Germinal center (tissue), 1 donor: ENCODE data around the gene ARL10.

Experiments used
- DNase-seq: peaks from one replicate; pipeline ENCODE4 v3.0.0; 2012; ENCODE audit warnings: mixed read lengths, low spot score

Gene ARL10

DNA sequence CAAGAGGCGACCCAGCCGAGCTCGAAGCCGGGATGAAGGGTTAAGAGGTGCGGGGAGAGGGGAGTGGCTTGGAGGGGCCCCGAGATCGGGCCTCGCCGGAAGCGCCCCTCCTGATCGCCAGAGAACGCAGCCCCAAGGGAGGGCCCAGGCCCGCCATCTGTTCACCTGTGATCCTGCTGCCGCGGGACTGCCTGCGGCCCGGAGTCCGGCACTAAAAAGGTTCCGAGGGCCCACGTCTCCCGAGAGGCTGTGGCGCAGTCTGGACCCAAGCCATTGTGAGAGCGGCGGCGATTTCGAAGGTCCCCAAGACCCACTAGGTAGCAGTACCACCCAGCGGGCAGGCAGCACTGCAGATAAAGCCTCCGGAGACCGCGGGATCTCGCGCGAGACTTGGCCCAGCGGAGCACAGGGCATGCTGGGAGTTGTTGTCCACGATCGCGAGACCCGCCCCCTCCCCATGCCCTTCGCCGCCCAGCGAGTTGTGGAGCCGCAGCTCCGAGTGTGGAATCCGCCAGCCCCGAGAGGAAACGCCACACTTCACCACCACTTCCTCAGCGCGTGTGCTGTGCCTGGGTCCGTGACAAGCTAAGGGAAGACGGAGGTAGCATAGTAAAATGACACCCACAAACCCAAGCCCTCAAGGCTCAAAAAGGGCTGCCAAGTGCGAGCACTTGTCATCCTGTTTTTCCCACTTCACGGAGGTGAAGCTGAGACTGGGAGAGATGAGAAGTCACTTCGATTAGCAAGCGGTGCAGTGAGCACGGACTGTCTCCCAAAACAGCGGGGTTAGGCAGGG, 3.7 kb upstream of the ARL10 start, which contains the start of gene KIAA1191:
Gene KIAA1191, minus strand, starts transcription at position 328 of the 796 bp plus-strand sequence. CDS start 2,256 bp downstream, outside the sequence.
- DNase-seq, result peak; percentile 85

DNA sequence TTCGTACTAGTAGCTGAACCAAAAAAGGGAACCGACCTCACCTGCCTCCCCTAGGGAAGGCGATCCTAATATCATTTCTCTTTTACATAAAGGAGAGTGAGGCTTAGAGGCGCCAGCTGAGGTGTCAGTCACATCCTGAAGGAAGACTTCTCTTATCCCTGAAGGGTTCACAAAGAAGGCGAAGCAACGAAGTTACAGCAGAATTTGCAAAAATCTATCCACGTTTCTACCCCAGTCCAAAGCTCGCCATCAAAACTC, 3.1 kb upstream of the ARL10 start:
- DNase-seq, result peak; percentile 51

DNA sequence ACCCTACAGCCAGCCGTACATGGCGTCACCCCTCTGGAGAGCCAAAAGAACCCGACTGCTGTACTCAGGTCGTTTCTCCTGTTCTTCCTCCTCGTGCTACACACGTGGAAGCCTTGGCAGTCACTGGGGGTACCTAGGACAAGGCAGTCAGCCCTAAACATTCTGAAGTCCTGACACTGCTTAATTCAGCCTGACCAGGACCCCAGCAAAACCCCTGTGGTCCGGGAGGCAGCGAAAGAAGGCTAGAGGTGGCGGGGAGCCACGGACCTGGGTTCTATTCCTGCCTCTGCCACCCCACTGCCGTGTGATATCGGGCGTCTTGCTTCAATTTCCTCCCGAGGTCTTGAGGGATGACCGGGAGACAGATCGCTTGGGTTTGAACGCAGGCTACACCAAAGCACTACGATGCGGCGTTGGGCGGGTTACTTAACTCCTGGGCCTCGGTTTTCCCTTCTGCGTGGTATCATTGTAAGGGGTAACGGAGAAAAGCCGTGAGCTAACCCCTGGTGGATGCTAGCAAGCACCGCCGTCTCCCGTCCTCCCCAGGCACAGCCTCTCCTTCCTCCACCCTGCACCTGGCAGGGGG, 429 bp upstream of the ARL10 start:
- no peak for DNase-seq

DNA sequence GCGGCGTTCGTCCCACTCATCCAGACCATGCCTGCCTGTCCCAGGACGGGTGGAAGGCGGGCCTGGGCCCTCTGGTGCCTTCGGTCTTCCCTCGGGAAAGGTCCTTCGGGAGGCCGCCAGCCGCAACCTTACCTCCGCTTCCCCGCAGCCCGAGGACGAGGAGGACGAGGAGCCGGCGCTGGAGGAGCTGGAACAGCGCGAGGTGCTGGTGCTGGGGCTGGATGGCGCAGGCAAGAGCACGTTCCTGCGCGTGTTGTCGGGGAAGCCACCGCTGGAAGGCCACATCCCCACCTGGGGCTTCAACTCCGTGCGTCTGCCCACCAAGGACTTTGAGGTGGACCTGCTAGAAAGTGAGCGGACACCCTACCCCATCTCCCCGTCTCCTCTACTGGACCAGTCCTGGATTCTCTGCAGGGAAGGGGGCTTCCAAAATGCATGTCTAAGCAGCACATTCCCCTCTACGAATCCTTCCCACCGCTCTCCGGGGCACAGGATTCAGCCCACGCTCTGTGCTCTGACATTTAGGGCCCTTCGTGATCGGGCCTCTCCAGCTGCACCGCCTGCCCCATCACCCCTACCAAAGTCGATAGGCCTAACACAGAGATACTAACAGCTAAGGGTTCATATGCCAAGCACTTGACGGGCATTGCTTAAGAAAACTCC, 1.1 kb downstream of the ARL10 start:
- no peak for DNase-seq

DNA sequence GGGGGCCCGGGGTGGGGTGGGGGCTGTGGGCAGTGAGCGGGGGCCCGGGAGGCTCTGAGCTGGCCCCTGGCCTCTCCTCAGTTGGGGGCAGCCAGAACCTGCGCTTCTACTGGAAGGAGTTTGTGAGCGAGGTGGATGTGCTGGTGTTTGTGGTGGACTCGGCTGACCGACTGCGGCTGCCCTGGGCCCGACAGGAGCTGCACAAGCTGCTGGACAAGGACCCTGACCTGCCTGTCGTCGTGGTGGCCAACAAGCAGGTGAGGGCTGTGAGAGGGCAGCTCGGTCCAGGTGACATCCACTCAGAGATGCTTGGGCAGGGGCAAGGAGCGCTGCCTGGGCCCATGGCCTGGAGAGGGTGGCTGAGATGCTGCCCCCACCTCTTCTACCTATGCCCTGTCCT, 3.4 kb downstream of the ARL10 start:
- DNase-seq, result no peak

DNA sequence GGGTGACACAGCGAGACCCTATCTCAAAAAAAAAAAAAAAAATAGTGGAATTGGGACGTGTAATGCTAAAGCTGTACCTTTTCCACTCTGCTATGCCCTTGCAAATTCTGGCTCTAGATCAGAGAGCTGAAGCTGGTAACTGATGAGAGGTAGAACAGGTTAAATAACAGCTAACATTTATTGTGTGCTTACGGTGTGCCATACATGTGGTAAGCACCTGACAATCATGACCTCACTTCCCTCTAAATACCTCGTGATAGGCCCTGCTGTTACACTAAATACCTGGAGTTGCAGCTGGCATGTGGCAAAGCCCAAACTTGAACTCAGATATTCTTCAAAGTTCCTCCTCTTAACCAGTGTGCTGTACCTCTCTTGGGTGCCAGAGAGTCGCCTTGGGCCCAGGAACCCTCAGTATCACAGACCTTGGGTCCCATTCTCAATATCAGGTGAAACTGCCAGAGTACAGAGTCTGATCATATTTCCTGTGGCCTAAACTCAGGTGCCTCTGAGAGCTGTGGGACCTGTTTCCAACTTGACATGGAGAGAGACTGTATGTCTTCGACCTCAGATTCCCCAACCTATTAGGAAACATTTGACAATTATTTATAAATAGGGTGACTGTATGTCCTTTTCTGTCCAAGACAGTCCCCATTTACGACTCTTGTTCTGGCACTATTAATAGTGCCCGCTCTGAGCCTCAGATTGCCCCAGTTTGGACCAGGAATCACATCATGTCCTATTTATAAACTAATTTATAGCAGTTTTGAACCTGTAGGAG, 4.8 kb downstream of the ARL10 start:
- no peak for DNase-seq

DNA sequence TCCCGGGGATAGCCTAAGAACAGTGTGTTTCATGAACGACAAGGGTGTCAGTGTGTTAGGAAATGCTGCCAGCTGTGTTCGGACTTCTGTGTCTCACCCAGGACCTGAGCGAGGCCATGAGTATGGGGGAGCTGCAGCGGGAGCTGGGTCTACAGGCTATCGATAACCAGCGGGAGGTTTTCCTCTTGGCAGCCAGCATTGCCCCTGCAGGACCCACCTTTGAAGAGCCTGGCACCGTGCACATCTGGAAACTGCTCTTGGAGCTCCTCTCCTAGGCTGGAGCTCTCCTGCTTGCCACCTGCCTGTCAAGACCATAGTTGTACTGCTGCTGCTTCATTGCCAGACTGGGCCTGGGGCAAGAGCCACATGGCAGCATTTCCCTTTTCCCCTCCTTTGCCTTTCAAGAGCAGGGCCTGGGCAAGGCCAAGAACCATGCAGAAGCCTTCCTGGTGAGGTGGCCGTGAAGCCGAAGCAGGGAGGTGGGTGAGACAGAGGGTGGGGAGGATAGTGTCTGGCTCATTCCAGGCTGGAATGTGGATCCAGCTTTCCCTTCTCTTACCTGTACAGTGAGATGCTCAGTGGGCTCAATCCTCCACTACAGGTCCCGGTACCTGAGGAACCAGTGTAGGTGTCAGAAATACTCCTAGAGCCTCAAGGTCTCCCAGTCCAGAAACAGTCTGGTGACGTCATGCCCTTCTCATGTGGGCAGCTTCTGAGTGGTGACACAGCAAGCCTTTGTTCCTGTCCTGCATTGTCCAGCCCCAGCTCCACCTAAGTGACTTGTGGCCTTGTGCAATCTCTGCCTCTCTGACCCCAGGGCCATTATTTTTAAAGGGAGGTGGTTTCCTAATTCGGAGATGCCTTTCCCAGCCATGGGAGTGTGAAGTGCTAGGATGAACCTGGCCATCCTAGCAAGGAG, 6.6 kb downstream of the ARL10 start:
- DNase-seq, result no peak

DNA sequence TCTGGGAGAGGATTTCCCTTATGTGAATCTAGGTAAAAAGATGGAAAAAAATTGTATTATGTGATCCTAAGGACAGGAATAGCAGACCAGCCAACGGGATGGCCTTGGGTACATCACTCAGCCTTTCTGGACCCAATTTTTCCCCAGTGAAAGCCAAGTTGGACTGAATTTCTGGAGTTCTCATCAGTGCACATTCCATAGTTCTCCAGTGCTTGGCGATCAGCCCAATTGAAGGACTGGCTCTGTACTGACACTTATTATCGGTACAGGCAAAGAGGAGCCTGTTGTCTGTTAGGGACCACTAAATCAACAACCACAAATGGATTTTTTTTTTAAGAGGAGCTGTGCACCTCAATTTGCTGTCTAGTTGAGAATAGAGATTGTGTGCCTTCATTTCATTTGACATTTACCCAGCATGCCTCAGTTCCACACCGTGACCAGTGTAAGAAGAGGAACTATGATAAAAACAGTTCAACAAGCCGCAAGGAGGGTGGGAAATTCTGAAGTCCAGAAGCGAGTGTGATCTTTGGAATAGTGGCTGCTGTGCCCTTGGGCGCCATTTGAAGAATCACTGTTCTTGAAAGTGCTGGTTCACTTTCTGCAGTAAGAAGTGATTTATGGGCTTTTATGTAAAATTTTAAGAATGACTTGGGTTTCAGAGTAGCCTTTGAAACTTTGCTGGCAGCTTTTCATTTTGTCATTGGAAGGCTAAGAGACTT, 8.0 kb downstream of the ARL10 start:
- DNase-seq, result peak; percentile 26

DNA sequence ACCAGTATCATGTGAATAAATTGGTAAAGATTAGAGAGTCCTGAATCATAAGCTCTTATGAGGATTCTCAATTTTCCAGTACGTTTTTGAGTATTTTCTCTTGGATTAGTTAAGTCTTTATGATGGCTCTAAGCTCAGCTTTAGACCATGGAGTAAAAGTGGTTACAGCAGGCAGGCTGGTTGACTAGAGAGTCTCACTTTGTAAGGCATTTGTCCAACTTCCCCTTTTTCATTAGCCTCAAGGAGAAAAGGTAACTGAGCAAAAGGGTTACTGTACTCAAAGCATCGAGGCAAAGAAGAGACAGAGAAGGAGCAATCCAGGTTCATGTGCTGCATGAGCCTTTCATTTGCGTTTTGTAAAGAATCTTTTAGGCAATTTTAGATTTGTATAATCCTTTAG, 14.6 kb downstream of the ARL10 start:
- peak; percentile 23 for DNase-seq

DNA sequence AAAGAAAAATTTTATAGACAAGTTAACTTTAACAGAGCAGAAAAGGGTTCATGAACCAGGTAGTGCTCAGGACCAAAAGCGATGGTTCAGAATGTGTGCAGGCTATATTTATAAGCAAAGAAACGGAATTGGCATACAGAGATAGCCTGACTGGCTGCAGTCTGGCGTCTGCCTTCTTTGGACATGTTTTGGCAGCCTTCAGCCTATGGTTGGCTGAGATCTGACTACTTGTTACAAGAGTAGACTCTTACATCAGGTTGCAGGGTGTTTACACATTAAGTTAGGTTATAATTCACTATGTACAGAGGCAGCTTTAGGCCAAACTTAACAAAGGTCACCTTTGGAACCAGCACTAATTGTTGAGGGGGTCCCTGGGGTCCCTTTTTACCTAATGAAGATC, 16.1 kb downstream of the ARL10 start:
- DNase-seq, result no peak

DNA sequence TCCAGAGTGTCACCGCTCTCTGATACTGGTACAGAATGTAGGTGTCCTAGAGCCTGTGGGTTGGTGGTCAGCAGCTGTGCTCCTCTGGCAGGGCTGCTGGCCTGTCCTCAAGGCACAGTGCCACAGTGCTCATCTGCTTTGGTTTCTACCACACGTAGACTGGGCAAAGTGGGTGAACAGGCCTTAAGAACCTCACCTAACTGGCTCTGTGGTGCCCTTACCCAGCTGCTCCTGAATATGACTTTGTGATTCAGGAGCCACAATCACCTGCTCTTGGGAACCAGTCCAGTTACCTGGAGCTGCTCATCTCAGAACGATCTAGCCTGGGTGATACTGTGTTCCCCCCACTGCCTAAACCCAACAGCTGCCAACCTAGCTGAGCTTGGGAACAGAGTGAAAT, 16.7 kb downstream of the ARL10 start:
- DNase-seq, result no peak

DNA sequence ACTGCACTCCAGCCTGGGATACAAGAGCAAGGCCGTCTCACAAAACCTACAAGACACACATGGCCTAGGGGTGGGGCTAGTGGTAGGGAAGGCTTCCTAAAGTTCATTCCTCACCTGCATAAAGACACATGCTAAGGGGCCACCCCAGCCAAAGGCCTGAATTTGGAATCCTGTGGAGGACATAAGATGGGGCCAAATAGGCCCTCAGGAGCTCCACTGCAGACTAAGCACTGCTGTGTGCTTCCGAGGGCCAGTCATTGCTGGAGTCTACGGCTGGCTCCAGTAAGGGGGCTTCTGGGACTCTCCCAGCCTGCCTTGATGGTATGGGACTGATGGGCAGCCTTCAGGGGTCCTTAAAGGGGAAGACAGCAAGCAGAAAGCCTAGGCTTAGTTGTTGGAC, 17.4 kb downstream of the ARL10 start:
- no peak for DNase-seq

DNA sequence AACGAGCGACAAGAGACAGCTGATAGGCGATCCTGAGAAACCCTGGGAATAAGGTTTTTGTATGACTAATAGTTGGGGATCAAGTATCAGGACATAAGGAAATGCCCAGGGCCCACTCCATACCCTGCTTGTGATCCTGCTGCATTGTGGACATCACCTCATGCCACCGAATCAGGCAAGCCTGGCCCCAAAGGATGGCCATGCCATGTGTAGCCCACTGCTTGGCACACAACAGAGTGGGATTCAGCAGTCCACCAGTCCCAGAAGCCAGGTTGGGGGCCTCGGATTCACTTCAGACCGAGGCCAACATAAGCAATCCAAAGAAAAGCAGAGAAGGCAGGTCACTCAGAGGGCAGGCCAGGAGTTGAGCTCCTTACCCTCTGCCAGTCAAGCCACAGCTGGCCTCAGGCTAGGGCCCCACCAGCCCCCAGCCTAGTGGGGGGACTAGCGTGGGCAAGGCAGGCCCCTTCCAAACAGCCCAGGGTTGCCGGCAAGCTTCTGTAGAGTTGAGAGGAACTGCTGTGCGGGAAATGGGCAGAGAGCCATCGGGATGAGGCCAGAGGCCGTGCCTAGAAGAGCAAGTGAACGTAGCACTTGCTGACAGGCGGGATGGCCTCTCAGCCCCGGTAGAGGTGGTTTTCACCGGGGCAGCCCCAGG, 18.1 kb downstream of the ARL10 start:
- DNase-seq, result no peak

DNA sequence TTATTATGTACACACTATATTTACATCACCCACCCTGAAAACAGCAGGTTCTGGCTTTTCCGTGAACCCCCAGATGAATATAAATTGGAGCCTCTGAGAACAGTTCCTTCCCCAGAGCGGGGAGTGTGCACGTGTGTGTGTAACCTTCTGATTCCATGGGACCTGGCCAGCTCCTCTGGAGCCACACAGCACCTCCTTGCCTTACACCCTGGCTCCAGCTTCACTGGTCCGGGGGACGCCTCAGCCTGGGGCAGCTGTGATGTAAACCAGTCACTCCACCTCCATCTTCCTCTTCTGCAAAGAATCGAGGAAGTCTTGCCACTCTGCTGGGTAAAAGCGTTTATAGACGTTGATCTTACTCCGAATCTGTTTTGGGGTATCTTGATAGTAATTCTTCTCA, 18.7 kb downstream of the ARL10 start:
- DNase-seq, result no peak

DNA sequence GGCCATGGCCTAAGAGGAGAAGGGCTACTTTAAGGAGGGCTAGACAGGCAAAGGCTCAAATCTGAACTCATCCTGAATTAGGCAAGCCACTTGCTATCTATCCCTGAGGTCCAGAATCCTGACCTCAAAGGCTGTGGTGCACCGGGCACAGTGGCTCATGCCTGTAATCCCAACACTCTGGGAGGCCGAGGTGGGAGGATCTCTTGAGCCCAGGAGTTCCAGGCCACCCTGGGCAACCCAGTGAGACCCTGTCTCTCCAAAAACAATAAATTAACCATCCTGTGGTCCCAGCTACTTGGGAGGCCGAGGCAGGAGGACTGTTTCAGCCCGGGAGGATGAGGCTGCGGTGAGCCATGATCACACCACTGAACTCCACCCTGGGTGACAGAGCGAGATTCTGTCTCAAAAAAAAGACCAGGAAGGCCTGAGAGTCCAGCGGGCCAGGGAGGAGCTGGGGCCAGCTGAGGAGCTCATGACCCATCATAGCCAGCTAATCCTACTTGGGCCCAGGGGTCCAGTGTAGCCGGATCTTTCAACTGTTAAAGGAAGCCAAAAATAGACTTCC, 19.2 kb downstream of the ARL10 start:
- no peak for DNase-seq

DNA sequence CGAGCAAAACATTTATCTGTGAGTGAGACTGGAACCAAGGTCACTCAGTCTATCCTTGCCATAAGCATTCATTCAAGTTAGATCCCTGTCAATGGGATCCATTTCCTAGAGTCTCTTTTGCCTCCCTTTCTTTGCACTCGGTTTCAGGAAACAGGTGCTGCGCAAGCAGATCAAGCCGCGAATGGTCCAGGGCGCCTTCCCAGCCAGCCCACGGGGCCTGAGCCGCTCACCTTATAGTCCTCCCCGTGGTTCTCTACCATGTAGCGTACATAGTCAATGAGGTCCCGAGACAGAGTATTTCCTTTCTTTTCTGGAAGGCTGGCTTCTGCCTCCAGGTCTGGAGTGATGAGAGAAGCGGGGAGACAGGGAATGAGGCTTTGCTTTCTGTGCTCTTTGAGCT, 19.7 kb downstream of the ARL10 start:
- no peak for DNase-seq

DNA sequence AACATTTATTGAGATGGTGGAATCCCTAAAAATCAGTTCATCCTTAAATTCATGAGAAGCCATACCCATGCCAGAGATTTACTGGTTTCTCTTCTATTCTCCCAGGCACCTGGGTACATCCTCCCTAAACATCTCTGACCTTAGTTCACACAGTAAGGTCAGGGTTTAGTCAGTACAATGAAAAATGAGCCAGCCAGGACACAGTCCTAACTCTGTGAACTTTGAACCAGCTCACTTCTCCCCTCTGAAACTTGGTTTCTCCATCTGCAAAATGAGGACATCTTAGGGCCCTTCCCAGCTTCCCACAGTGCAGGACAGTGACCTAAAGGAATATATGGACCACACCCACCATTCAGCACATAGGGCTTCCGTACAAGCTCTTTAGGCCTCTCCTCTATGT, 21.2 kb downstream of the ARL10 start:
- no peak for DNase-seq

DNA sequence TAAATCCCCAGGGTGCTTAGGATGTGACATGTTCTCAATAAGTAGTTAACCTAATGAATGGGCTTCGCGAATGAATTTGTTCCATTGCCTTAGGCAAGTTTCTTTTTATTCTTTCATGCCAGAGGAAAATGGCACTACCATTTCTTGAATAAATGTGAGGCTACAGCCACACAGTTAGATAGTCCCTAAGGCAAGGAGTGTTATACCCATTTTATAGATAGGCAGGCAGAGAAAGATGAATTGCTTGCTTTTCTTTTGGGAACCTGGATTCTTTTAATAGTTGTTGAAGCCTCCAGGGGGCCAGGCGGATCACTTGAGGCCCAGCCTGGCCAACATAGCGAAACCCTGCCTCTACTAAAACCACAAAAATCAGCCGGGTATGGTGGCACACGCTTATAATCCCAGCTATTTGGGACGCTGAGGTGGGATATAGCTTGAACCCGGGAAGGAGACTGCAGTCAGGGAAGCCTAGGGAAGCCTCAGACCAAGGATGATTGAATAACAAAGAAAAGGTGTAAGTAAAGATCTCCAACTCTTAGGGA, 22.2 kb downstream of the ARL10 start:
- DNase-seq, result no peak

DNA sequence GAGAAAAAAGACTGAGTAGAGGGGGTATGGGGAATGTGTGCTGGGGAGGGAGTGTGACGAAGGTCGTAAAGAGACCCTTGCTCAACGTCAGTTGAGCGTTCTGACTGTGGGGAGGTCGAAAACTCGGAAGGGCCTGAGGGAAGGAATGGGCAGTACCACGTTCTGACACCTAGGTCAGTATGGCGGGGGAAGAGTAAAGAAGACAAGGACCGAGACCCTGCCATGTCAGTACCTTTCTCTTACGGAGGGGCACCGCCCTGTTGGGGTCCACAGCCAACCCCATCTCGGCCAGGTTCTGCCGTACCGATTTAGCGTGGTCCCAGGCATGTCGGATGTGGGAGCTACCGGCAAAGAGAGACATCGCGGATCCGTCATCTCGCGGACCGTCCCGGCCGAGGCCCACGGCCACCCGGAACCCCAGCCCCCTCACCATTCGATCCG, 22.7 kb downstream of the ARL10 start:
- no peak for DNase-seq
